ENCODE results near the gene CEACAM4.

DNA sequence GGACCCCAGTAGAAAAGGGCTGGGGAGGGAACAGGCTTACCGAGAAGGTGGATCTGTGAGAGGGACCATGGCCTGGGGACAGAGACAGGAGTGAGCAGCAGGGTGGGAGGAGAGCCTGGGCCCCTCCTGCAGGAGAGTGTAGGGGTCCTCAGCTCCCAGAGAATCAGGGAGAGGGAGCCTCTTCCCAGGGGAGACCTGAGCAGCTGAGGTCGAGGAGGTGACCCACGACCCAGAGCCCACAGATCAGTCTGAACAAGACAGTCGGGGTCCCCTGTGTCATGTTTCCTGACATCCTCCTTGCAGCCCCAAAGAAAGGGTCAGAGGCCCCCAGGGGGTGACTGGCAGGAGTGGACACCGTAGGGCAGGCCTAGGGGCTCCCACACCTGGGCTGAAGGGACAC, 6.7 kb downstream of the CEACAM4 start:
- no peak for TF ChIP-seq RFX5 (IDR thresholded peaks at IDR 0.05; ENCODE audit: low read depth, low read length)
- no peak for TF ChIP-seq POLR2A (IDR thresholded peaks at IDR 0.05; ENCODE audit: low read depth, low read length)
- TF ChIP-seq, protein P1, sequence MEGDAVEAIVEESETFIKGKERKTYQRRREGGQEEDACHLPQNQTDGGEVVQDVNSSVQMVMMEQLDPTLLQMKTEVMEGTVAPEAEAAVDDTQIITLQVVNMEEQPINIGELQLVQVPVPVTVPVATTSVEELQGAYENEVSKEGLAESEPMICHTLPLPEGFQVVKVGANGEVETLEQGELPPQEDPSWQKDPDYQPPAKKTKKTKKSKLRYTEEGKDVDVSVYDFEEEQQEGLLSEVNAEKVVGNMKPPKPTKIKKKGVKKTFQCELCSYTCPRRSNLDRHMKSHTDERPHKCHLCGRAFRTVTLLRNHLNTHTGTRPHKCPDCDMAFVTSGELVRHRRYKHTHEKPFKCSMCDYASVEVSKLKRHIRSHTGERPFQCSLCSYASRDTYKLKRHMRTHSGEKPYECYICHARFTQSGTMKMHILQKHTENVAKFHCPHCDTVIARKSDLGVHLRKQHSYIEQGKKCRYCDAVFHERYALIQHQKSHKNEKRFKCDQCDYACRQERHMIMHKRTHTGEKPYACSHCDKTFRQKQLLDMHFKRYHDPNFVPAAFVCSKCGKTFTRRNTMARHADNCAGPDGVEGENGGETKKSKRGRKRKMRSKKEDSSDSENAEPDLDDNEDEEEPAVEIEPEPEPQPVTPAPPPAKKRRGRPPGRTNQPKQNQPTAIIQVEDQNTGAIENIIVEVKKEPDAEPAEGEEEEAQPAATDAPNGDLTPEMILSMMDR (conservative IDR thresholded peaks at IDR 0.05; ENCODE audit: low read depth, low read length) = no peak
- no peak for TF ChIP-seq BHLHE40 (IDR thresholded peaks at IDR 0.05; ENCODE audit: low read depth, low read length)
- TF ChIP-seq MXI1 (IDR thresholded peaks at IDR 0.05; ENCODE audit: borderline replicate concordance, low read depth, low read length) = no peak
- TF ChIP-seq RCOR1 (IDR thresholded peaks at IDR 0.05; ENCODE audit: insufficient replicate concordance, low read length) = no peak
- TF ChIP-seq, protein P2, sequence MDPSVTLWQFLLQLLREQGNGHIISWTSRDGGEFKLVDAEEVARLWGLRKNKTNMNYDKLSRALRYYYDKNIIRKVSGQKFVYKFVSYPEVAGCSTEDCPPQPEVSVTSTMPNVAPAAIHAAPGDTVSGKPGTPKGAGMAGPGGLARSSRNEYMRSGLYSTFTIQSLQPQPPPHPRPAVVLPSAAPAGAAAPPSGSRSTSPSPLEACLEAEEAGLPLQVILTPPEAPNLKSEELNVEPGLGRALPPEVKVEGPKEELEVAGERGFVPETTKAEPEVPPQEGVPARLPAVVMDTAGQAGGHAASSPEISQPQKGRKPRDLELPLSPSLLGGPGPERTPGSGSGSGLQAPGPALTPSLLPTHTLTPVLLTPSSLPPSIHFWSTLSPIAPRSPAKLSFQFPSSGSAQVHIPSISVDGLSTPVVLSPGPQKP (IDR thresholded peaks at IDR 0.05; ENCODE audit: borderline replicate concordance, low read depth, low read length) = no peak
- no peak for TF ChIP-seq CEBPB (IDR thresholded peaks at IDR 0.05; ENCODE audit: low read depth, low read length)
- no peak for TF ChIP-seq RAD21 (IDR thresholded peaks at IDR 0.05; ENCODE audit: low read length)
- TF ChIP-seq SMC3 (IDR thresholded peaks at IDR 0.05; ENCODE audit: low read depth, low read length) = no peak
- TF ChIP-seq MAFK (IDR thresholded peaks at IDR 0.05; ENCODE audit: low read depth, low read length) = no peak
- no peak for TF ChIP-seq CHD1 (IDR thresholded peaks at IDR 0.05; ENCODE audit: low read depth, low read length)
- TF ChIP-seq, protein P3, sequence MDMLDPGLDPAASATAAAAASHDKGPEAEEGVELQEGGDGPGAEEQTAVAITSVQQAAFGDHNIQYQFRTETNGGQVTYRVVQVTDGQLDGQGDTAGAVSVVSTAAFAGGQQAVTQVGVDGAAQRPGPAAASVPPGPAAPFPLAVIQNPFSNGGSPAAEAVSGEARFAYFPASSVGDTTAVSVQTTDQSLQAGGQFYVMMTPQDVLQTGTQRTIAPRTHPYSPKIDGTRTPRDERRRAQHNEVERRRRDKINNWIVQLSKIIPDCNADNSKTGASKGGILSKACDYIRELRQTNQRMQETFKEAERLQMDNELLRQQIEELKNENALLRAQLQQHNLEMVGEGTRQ (IDR thresholded peaks at IDR 0.05; ENCODE audit: low read depth, low read length) = no peak
- no peak for TF ChIP-seq MAZ (IDR thresholded peaks at IDR 0.05; ENCODE audit: borderline replicate concordance, low read depth, low read length)
